ENCODE measurements around the gene COQ4.
A peak's percentile ranks its signal among the peaks of the same experiment; 100 is the strongest.

COQ4 gene

GRCh38 chr9:128342971-128343680, 20.5 kb downstream of the COQ4 start:
- DNase-seq, result no peak

- DNase-seq, result no peak
These were observed 21.2 kb downstream of the COQ4 start for GRCh38 chr9:128343855-128344254.

DNA sequence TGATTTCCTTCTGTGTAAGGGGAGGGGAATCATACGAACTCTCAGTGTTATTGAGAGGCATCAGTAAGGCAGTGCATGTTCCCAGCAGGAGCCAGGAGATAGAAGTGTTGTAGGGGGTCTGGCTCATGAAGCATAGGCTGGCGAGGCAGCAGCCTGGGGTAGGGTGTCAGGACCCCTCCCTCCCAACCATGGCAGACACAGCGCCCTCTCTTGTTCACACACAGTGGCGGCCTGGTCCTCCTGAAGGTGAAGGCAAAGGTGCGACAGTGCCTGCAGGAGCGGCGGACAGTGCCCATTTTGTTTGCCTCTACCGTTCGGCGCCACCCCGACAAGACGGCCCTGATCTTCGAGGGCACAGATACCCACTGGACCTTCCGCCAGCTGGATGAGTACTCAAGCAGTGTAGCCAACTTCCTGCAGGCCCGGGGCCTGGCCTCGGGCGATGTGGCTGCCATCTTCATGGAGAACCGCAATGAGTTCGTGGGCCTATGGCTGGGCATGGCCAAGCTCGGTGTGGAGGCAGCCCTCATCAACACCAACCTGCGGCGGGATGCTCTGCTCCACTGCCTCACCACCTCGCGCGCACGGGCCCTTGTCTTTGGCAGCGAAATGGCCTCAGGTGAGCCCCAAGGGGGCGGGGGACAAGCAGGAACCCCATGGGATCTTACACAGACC, 22.4 kb downstream of the COQ4 start:
- DNase-seq, result no peak

DNA sequence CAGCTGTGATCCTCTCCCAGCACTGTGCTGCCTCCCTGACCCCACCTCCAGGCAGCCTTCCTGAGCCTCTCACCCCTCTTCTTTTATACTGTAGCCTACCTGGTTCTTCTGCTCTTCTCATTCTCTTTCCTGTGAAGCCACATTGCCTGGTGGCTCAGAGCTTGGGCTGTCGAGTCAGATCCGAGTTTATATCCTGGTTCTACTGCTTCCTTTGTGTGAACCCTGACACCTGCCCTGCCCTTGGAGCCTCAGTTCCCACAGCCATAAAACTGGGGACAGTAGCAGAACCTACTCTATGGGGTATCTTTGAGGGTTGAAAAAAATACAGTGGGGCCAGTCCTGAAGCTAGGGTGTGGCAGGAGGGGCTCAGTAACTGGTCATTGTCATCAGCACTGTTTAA, 26.5 kb downstream of the COQ4 start:
- DNase-seq, result no peak

DNA sequence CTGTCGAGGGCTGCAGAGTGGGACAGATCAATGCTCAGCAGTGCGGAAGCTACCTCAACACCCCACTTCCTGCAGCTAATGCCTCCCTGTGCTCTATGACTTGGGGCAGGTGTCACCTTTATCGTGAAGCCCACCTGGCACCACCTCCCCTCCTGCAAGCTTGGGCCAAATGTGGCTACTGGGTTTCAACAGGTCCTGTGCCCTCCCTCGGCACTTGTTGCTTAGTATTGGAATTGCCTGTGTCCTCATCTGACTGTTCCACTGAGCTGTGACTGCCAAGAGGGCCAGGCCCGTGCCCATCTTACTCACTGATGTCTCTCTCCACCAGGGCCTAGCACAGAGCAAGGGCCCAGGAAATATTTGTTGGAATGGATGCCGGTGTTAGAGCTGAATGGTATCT, 27.1 kb downstream of the COQ4 start:
- no peak for DNase-seq

GRCh38 chr9:128355451-128355850, 32.8 kb downstream of the COQ4 start:
- DNase-seq, result no peak

DNA sequence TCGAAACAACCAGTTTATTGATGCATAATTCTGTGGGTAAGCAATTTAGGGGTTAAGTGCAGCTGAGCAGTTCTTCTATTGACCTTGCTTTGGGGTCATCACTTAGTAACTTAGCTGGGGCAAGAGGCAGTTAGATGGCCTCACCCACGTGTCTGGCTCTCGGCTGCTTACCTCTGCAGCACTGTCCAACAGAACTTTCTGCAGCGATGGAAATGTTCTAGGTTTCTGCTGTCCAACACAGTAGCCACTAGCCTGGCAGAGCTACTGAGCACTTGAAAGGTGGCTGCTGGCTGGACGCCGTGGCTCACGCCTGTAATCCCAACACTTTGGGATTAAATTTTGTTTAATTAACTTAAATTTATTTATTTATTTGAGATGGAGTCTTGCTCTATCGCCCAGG, 35.5 kb downstream of the COQ4 start:
- no peak for DNase-seq

GRCh38 chr9:128358861-128359260, 36.2 kb downstream of the COQ4 start:
- DNase-seq, result no peak

- no peak for DNase-seq
These were observed 38.2 kb downstream of the COQ4 start for GRCh38 chr9:128360826-128361225.

DNA sequence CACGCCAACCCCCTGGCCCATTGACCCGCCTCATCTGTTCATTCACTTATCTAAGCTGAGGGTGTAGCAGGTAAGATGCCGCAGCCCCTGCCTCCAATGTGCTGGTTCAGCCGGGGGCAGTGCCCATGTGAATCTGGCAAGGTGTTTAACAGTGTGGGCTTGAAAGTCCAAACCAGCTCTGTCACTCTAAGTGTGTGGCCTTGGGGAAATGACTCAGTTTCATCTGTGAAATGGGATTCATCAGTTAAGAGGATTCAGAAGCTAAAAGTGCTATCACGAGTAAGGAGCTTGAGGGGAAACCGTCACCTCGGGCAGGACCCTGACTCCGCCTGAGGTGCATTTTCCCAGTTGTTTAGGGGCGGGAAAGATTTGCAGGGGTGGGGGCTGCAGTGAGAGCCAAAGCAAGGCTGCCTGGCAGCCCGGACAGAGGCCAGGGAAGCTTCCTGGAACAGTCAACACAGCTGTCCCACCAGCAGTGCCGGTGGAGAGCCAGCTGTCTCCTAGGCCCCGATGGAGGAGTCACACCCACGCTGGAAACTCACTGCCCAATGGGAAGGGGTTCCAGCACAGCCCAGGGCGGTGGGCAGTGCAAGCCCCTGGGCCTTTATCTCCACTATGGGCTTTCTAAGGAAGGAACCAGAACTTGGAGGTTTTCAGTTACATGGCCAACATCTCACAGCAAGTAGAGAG, 38.8 kb downstream of the COQ4 start:
- DNase-seq, result no peak

DNA sequence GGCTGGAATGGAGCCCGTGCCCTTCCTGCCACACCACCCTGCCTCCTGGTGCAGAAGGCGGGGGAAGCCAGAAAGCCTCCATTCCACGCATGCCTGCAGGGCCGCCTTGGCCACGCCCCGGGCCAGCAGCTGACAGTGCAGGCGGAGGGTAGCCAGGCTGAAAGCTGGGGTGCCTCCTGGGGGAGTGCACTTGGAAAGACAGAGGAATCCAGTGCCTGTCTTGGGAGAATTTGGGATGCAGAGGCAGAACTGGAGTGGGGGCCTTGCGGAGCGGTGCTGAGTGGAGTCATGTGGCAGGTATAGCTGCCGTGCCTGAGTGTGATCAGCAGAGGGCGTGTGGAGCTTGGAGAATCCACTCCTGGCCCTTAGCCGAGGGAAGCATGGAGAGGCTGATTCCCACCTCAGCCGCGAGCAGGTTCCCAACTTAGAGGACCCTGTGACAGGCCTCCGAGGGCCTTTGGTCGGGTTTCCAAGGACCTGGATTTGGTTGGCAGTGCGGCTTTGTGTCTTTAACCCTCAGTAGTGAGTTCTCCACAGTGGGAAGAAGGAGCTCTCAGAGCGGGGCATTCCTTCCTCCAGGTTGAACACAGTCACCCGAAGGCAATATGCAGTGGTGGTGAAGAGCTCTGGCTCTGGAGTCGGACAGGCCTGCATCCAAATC, 39.5 kb downstream of the COQ4 start:
- peak; percentile 59 for DNase-seq

DNA sequence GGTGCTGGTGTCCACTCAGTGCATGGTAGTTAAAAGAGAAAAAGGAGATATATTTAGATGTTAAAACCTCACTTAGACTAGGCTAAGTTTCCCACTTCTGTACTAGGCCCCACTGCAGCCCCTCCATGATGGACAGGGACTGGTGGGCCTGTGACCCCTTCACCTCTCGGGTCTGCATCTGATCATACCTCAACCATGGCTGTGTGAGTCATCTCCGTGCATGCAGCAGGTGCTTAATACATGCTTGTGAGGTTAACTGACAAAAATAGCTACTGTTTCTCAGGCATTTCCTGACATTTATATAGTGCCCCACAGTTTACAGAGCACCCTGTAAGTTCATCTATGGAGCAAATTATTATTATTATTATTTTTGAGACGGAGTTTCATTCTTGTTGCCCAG, 40.1 kb downstream of the COQ4 start:
- no peak for DNase-seq

DNA sequence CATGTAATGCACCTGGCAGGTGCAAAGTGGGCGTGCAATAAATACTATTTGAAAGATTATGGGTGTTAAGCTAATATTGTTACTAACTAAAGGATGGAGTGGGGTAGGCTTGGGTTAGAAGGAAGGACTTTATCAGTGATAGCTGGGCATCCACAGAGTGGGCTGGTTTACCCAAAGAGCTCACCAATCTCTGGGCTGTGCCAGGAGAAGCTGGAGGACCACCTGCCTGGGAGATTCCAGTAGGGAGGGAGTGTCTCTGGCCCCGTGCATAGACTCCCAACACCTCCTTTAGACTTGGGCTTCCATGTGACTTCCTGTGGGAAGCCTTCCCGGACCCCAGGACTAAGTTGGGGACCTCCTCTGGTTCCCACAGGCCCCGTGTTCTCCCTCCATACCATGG, 42.9 kb downstream of the COQ4 start:
- no peak for DNase-seq

GRCh38 chr9:128369024-128369706, 46.5 kb downstream of the COQ4 start:
- DNase-seq, result no peak

DNA sequence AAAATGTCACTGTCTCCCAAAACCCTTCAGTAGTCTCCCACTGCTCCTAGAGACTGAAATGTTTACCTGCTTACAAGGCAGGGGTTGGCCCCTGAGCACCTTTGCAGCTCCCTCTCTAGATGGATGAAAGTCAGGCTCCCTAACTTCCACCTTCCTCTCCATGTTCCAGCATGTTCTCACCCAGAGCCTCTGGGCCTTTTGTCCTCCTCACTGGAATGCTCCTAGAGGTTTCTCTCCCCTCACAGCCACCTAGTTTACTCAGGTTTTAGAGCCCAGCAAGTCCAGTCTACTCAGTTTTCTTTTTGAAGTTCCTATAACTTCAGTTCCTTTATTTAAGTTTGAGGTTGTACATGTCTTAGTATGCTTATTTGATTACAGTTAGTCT, 47.7 kb downstream of the COQ4 start:
- DNase-seq, result no peak

GRCh38 chr9:128370752-128371629, 48.4 kb downstream of the COQ4 start, which contains the start of gene URM1:
URM1 (plus strand) TSS chr9:128371374; CDS start chr9:128371381, 7 bp downstream.
- DNase-seq, result peak; percentile 96

- no peak for DNase-seq
These were observed 49.0 kb downstream of the COQ4 start for GRCh38 chr9:128371630-128372117.

DNA sequence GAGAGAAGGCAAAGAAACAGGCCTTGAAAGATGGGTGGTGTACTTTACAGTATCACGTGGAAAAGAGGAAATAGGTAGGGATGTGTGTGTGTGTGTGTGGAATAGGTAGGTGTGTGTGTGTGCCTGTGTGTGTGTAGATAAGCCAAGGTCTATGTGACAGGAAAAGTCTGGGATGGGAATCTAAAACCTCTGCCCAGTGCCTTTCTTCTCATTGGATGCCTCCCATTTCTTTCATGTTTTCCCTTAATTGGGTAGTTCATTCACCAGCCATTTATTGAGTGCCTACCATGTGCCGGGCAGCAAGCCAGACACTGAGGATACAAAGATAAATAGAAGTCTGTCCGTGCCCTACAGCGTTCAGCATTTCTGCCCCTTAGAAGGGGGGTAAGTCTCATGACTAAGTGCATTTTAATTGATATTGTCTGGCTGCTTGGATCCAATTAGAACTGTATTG, 49.6 kb downstream of the COQ4 start:
- DNase-seq, result no peak

GRCh38 chr9:128372784-128373183, 50.1 kb downstream of the COQ4 start:
- no peak for DNase-seq

- DNase-seq, result no peak
These were observed 51.6 kb downstream of the COQ4 start for GRCh38 chr9:128374221-128374675.

DNA sequence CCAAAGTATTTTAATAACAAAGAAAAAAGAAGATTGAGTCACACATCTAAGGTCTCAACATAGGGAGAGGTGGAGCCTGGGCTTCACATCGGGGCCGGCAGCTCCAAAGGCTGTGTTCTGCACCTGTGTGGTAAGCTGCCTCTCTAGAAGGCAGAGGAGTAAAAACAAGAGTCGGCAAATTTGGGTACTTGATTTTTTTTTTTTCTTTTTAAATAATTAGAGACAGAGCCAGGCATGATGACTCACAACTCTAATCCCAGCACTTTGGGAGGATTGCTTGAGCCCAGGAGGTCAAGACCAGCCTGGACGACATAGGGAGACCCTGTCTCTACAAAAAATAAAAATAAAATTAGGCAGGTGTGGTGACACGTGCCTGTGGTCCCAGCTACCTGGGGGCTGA, 53.2 kb downstream of the COQ4 start:
- DNase-seq, result no peak

Data from central memory CD4-positive, alpha-beta T cell (primary cell).